ENCODE data around the gene BEGAIN. TPM values are rescaled to one million over a fixed set of nuclear protein-coding genes. Genes with fewer than 3 reads are reported as not detected.

BEGAIN gene
- total RNA-seq, 1 donor from 2014 or later: 5.1 TPM

DNA sequence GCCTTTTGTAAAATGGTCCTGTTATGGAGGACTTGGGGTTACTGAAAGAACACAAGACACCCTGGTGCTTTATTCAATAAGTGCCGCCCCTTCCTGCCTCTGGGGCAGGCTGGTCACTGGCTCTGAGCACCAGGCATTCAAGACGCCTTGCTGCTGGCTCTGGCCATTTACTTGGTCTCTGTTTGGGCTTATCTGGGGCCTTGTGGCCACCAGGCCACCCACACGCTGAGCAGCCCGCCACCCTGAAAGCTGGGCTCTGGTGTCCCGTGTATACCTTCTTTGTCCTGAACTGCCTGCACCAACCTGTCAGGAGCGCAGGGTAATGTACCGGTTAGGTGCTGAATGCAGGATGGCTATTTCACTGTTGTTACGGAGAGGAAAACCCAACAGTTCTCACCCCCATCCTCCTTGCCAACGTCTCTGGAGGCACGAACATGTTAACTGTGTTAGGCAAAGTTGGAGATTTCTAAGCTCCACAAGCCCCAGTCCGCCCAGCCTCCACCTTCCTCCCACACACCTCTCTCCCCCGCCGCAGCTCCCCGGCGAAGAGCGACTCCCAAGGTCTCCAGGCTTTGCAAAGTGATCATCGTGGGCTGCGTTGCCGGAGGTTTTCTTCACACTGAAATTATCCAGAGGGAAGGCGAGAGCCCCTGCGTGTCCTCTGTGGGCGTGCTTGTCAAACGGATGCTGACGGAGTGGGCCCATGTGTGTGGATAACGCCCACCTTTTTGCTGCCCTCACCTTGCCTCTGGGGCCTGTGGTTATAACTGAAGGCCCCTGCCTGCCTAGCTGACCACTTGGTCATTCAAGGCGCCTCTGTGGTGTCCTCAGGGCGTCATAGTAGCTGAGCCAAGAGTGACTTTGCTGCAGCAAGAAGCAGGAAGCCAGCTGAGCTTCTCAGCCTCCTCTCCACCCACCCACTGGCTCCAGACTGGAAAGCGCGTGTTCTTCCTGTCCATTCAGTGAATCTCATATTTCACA lies 18.8 kb upstream of the BEGAIN start:
- no peak overlapping the region for H3K4me3 Mint-ChIP-seq
- H3K36me3 Mint-ChIP-seq: peaks cover 4% of the 10 kb centered on the region
- H3K9me3 Mint-ChIP-seq: peaks cover 8% of the 10 kb centered on the region
- peaks cover 4% of the 10 kb centered on the region for H3K4me1 Mint-ChIP-seq
- no peak overlapping the region for H3K27ac Mint-ChIP-seq
- no peak for DNase-seq (ENCODE audit: low spot score in 2 of 2, unreplicated experiment in 2 of 2)
- peaks cover 15% of the 10 kb centered on the region for H3K27me3 Mint-ChIP-seq (ENCODE audit: low read depth)
- TF ChIP-seq, protein P1, sequence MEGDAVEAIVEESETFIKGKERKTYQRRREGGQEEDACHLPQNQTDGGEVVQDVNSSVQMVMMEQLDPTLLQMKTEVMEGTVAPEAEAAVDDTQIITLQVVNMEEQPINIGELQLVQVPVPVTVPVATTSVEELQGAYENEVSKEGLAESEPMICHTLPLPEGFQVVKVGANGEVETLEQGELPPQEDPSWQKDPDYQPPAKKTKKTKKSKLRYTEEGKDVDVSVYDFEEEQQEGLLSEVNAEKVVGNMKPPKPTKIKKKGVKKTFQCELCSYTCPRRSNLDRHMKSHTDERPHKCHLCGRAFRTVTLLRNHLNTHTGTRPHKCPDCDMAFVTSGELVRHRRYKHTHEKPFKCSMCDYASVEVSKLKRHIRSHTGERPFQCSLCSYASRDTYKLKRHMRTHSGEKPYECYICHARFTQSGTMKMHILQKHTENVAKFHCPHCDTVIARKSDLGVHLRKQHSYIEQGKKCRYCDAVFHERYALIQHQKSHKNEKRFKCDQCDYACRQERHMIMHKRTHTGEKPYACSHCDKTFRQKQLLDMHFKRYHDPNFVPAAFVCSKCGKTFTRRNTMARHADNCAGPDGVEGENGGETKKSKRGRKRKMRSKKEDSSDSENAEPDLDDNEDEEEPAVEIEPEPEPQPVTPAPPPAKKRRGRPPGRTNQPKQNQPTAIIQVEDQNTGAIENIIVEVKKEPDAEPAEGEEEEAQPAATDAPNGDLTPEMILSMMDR (IDR thresholded peaks at IDR 0.05; ENCODE audit: unreplicated experiment): no peak

- Mint-ChIP-seq H3K4me1 (peaks cover 4% of the 10 kb centered on the region), H3K27me3 (ENCODE audit: low read depth) (peaks cover 19% of the 10 kb centered on the region), H3K36me3 (peaks cover 4% of the 10 kb centered on the region), H3K9me3 (peaks cover 12% of the 10 kb centered on the region), H3K4me3 (no peak overlapping the region), H3K27ac (no peak overlapping the region)
- no peak for DNase-seq (ENCODE audit: low spot score in 2 of 2, unreplicated experiment in 2 of 2)
- TF ChIP-seq, protein P1 (IDR thresholded peaks at IDR 0.05; ENCODE audit: unreplicated experiment): no peak
Observed at GRCh38 chr14:100605230-100605629, 18.0 kb upstream of the BEGAIN start.

GRCh38 chr14:100604709-100605108 lies 17.5 kb upstream of the BEGAIN start:
- Mint-ChIP-seq H3K27me3 (ENCODE audit: low read depth) (peaks cover 23% of the 10 kb centered on the region), H3K4me1 (peaks cover 4% of the 10 kb centered on the region), H3K36me3 (peaks cover 4% of the 10 kb centered on the region), H3K27ac (no peak overlapping the region), H3K9me3 (peaks cover 12% of the 10 kb centered on the region), H3K4me3 (no peak overlapping the region)
- no peak for DNase-seq (ENCODE audit: low spot score in 2 of 2, unreplicated experiment in 2 of 2)
- TF ChIP-seq, protein P1 (IDR thresholded peaks at IDR 0.05; ENCODE audit: unreplicated experiment): no peak

GRCh38 chr14:100604121-100604501 lies 16.9 kb upstream of the BEGAIN start:
- Mint-ChIP-seq H3K27me3 (ENCODE audit: low read depth) (peaks cover 29% of the 10 kb centered on the region), H3K36me3 (peaks cover 4% of the 10 kb centered on the region), H3K27ac (no peak overlapping the region), H3K9me3 (peaks cover 12% of the 10 kb centered on the region), H3K4me1 (peaks cover 4% of the 10 kb centered on the region), H3K4me3 (no peak overlapping the region)
- TF ChIP-seq, protein P1 (IDR thresholded peaks at IDR 0.05; ENCODE audit: unreplicated experiment): no peak
- no peak for DNase-seq (ENCODE audit: low spot score in 2 of 2, unreplicated experiment in 2 of 2)

DNA sequence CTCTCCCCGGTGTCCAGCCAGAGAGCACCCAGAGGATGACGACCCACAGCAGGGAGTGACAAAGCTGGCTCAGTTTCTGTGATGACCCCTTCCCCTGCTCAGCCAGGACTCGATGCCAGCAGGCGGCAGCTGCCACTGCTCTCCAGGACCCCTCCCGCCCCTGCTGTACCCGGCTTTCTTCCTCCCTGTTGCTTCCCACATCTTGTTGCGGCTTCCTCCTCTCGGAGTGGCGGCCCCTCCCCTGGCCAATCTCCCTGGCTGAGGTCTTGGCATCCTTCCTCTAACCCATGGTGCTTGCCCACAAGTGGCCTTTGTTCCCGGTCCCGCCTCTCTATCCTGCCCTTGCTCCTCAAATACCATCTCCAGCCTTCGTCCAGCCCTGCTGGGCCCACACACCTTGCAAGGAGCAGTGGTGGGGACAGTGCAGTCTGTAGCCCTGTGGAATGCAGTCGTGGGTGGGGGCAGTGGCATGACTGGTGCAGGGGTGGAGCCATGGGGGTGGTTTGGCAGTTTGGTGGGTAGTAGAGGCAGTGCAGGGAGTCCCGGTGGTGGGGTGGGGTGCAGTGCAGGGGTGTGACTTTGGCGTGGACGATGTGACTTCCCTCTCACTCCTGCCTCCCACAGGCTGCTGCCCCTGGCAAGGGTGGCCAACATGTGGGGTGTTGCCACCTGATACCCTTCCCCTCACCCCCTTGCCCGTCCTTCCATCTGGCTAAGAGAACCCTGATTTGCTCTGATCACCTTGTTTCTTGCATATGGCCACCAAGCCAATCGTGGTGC lies 16.3 kb upstream of the BEGAIN start:
- H3K9me3 Mint-ChIP-seq: peaks cover 12% of the 10 kb centered on the region
- no peak overlapping the region for H3K27ac Mint-ChIP-seq
- H3K36me3 Mint-ChIP-seq: peaks cover 4% of the 10 kb centered on the region
- H3K4me3 Mint-ChIP-seq: no peak overlapping the region
- DNase-seq (ENCODE audit: low spot score in 2 of 2, unreplicated experiment in 2 of 2): no peak
- TF ChIP-seq, protein P1 (IDR thresholded peaks at IDR 0.05; ENCODE audit: unreplicated experiment): no peak
- H3K27me3 Mint-ChIP-seq (ENCODE audit: low read depth): peaks cover 33% of the 10 kb centered on the region
- H3K4me1 Mint-ChIP-seq: peaks cover 9% of the 10 kb centered on the region
